Left renal pelvis (tissue), 4 donors: ENCODE data around the gene HDAC11. TPM values are rescaled to one million over a fixed set of nuclear protein-coding genes. Genes with fewer than 3 reads are reported as not detected.
"Not testable (repeated sequence)": the region's sequence is repeated elsewhere in the genome, so short reads cannot be mapped to it uniquely, and the experiment has no call there.

Experiments
- DNase-seq, 4 donors: peaks; one replicate each; pipeline ENCODE4 v3.0.0-alpha.2; 2013; ENCODE audit warnings: low read depth in 4 of 4, low spot score in 3 of 4
- polyA plus RNA-seq, 4 donors: library from polyadenylated mRNA; unstranded; fragments of 120-200 nt; gene quantifications; one replicate each; pipeline ENCODE4 v1.2.1, GENCODE V29; 2013; ENCODE audit not compliant: insufficient read length in 4 of 4

Gene HDAC11
- polyA plus RNA-seq, 4 donors = 5.2 to 24.5 (median 18.3) TPM

DNA sequence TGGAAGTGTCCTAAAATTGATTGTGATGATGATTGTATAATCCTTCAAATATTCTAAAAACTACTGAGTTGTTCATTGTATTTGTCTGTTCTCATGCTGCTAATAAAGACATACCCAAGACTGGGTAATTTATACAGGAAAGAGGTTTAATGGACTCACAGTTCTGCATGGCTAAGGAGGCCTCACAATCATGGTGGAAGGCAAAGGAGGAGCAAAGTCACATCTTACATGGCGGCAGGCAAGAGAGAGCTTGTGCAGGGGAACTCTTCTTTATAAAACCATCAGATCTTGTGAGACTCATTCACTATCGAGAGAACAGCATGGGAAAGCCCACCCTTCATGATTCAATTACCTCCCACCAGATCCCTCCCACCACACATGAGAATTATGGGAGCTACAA is 41.6 kb downstream of the HDAC11 start:
- DNase-seq = not testable (repeated sequence)

DNA sequence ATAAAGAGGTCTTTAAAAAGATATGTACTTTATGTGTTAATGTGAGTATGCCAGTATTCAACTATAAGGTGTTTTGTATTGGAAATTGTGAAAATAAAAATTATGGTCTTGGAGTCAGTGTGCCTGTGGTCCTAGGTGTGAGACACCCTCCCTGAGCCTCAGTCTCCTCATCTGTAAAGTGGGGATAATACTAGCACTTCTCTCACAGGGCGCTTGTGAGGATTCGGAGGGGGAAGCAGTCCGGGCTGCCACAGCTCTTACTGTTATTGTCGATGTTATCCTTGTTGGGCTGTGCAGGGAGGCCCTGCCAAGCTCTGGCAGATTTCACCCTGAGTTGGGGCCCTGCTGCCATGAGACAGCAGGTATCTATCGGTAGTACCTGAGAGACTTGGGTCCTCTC is 42.1 kb downstream of the HDAC11 start:
- no peak for DNase-seq

DNA sequence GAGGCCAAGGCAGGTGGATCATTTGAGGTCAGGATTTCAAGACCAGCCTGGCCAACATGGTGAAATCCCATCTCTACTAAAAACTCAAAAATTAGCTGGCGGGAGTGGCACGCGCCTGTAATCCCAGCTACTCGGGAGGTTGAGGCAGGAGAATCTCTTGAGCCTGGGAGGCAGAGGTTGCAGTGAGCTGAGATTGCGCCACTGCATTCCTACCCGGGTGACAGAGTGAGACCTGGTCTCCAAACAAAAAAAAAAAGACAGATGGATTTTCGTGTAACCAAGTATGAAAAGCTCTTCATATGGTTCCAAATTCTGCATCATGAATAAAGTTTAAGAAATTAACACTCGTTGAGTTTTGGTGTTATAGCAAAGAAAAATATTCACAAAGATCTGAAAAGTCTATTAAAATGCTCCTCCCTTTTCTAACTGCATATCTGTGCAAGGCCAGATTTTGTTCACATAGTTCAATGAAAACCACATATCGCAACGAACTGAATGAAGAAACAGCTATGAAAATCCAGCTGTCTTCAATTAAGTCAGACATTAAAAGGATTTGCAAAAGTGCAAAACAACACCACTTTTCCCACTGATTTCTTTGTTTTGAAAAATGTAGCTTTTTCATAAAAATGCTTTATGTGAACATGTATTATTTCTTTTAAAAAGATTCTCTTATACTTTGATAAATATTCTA is 45.0 kb downstream of the HDAC11 start:
- no peak for DNase-seq

DNA sequence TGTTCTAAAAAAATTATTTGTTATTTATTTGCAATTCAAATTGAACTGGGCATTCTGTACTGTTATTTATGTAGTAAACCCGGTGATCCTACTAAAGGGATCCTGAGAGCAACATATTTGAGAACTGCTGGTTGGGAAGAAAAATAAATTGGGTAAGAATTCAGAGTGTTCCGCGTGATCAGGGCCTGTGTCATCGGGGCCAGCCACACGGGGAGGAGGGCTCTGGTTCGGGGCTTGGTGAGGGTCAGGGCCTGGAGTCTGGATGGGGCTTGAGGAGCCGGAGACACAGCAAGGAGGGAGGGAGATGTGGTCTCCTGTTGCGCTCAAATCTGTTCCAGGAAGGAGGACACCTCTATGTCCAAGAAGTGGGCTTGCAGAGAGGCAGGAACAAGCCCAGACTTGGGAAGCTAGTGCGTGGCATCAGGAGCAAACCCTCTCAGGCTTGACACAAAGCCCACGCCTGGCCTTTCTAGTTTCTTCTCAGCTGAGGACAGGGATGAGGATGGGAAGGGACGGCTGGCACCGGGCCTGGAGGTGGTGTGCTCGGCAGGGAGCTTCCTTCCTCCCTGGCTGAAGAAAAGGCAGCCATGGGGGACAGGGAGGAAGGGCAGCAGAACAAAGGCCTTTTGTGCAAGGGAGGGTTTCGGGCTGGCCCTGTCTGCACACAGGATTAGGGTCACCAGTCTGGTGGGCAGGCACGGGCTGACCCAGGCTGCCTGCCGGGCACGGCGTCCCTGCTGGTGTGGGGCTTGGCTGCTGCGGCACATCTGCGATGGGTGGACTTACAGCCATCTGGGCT is 45.9 kb downstream of the HDAC11 start:
- DNase-seq = no peak

DNA sequence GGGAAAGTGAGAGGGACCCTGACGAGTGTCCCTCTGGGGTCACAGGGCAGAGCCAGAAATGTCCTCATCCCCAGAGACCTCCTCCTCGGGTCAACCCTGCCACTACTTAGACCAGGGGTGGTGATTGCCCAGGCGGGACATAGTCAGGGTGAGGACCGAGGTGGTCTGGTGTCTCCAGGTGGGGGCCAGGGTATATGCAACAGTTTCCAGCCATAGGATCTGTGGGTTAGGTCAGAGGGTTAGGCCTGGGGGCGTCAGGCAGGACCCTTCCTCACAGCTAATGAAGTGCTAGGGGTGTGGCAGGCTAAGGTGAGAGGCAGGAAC is 46.5 kb downstream of the HDAC11 start:
- no peak for DNase-seq

DNA sequence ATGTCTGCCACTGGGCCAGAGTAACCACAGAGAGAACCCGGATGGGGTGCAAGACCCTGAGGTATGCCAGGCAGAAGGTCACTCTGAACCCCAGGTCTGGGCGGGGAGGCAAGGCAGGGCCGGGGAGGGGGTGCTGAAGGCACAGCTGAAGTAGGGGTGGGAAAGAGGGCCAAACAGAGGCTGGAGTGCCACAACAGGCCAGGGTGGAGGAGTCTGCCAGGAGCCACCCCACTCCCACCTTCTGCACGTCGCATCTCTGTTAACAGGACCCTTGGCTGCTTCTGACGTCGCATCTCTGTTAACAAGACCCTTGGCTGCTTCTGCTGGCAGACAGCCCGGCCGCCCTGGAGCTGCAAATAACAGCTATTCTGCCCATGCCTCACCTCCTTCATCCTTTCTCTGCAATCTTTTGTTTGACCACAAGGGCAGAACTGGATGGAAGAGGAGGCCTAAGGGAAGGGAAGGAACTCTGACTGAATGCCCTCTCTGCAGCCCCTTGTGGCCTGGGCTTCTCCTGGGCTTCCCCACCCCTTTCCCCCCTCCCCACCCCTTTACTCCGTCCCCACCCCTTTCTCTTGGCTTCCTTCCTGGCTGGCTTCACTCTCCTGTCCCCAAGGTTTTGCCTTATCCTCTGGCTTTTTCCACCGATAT is 48.2 kb downstream of the HDAC11 start:
- DNase-seq = no peak

DNA sequence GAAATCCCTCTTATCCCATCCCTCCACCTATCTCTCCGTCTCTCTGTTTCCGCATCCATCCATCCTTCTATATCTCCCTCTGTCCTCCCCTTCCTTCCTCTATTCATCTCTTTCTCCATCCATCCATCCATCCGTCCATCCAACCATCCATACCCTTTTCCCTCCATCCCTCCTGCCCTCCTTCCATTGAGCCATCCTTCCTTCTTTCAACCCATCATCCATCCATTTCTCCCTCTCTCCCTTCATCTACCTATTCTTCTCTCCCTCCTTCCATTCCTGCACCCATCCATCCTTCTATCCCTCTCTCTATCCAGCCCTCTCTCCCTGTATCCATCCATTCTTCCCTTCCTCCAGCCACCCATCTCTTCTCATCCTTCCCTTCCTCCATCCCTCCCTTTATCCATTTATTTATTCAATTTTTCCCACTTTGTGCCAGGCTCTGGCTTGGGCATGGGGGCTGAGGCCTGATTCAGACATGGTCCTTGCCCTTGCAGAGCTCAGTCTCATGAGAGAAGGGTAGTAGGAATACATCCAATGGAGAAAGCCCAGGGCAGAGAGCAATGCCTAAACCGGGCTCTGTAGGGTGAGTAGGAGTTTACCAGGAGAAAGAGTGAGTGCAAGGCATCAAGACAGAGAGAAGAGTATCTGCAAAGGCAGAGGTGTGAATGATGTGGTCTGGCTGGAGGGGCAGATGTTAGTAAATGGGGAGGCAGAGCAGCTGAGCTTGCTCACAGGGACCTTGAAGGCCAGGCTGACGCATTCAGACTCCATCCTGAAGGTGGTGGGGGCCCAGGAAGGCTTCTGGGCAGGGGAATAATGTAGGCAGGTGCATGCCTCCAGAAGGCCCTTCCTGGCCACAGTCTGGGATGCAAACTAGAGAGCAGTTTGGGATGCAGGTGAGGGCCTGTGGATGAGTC is 49.3 kb downstream of the HDAC11 start:
- DNase-seq = no peak

DNA sequence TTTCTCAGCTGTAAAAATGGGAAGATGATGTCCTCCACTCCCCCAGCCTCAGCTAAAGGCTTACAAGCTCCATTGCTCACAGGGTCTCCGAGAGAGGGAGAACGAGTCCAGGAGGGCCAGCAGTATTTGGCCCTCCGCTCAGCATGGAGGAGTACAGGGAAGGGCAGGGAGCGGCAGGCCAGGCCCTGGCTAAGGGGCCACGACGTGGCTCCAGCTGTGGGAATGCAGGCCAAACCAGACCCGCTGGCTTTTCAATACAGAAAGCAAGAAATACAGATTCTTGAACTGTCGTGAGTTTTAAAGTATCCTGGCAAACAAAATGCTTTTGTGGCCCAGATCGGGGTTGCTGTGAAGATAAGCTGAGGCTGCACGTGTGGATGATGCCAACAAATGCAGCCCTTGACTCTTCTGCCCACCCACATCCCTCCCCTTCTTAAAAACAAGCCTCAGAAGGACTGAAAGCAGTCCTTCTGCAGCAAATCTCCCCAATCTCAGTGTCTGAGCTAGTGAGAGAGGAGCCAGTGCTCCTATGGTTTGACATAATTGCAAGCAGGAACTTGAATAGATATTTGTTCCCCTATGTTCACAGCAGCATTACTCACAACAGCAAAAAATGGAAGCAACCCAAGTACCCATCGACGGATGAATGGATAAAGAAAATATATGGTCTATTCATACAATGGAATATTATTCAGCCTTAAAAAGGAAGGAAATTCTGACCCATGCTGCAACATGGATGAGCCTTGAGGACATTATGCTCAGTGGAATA is 50.3 kb downstream of the HDAC11 start:
- DNase-seq = no peak

DNA sequence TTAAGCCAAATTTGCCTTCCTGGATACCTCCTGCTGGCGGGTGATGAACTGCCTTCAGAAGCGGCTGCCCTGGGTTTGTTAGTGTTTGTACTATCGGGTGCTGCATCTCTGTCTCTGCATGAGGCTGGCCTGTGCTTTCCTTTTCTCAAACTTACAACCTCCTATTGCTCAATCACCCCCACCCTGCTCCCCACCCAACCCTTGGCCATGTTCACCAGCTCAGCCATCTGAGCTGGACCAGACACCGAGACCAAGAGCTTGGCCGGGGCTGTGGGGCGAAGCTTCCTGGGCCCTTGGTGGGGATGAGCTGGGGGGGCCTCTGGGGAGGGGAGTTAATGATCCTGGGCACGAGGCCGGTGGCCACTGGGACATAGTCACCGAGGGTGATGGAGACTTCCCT is 52.0 kb downstream of the HDAC11 start:
- DNase-seq = no peak

DNA sequence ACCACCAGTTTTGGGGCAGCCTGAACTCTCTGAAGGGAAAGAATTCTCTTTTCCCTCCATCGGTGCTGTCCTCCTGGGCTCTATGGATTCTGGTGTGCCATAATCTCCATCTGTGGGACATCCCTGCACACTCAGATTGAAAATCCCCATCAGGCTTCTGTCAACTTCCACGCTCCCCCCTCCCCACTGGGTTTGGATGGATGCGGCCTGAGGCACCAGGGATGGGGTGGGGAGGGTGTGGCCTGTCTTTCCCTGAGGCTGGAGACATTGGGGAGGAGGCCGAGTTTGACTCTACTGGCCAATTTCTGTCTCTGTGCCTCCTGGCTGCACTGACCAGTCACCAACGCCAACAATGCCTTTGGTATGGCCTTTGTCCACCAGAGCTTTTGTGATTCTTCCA is 52.5 kb downstream of the HDAC11 start:
- no peak for DNase-seq

DNA sequence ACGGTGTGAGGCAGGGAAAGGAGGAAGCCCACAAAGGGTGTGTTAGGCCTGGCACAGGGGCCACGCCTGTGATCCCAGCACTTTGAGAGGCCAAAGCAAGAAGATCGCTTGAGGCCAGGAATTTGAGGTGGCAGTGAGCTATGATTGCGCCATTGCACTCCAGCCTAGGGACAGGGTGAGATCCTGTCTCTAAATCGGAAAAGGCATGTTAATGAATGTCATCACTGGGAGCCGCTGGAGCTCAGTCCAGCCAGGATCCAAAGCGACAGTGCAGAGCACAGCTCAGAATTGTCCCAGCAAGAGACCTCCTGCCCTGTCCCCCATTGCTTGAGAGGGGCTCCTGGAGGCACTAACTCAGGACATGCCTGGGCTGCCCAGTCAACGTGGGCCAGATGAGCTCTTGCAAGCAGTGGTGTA is 53.8 kb downstream of the HDAC11 start:
- DNase-seq = no peak

DNA sequence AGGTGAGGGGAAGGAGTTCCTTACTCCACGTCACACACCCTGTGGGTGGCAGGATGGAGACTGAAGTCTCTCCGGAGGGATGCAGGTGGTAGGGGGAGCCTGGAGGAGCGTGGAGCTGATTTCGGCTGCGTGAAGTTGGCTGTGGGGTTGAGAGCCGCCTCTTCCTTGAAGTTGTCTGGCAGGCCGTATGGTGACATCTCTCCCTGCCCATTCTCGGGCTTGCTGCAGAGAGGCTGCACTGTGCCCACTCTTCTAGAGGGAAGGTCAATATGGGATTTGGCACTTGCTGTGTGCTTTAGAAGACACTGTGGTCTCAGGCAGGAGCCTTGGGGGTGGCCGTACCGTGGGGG is 55.4 kb downstream of the HDAC11 start:
- DNase-seq = no peak

DNA sequence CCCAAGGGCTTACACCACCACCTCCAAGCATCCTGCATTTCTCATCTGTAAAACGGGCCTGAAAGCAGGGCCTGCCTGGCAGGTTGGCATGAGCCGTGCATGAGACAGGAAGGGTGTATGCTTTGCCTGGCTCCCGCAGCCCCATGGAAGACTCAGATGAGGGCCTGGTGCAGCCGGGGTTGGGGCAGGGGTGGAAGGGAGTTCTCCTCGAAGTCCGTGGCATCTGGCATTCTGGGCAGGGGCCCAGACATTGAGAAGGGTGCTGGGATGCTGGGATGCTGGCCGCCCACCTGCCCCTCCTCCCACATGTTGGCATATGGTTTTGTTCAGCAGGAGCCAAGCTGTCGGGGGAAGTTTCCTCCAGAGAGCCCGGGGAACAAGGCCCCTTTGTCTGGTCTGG is 55.8 kb downstream of the HDAC11 start:
- DNase-seq = no peak

DNA sequence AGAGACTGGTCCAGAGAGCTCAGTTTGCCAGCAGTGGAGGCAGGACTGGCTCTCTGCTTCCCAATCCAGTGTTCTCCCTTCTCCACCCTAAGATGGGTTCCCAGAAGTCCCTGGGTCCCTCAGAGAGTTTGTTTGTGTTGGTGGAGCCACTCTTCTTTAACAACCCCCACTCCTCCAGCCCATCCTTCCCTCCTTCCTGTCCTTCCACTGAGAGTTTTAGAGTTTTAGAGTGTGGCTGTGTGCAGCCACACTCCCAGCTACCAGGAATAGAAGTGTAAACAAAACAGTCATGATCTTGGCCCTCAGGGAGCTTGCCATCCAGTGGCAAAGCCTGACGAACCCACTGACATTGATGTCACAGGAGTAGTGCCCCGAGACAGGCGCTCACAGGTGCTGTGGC is 56.3 kb downstream of the HDAC11 start:
- DNase-seq = no peak

DNA sequence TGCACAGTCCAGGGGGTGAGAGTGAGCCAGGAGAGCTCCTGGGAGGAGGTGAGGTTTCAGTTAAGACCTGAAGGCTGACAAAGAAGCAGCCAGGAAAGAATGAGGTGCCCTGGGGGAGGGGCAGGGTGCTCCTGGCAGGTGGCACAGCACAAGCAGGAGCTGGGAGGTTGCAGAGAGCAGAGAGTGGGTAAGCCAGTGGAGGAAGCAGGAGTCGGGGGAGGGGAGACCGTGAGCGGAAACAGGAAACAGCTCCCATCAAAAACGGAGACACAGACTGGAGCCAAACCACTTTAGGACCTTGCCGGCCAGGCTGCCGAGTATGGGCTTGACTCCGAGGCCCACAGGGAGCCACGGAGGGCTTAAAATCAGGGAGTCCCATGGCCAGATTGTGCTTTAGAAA is 56.7 kb downstream of the HDAC11 start:
- no peak for DNase-seq

DNA sequence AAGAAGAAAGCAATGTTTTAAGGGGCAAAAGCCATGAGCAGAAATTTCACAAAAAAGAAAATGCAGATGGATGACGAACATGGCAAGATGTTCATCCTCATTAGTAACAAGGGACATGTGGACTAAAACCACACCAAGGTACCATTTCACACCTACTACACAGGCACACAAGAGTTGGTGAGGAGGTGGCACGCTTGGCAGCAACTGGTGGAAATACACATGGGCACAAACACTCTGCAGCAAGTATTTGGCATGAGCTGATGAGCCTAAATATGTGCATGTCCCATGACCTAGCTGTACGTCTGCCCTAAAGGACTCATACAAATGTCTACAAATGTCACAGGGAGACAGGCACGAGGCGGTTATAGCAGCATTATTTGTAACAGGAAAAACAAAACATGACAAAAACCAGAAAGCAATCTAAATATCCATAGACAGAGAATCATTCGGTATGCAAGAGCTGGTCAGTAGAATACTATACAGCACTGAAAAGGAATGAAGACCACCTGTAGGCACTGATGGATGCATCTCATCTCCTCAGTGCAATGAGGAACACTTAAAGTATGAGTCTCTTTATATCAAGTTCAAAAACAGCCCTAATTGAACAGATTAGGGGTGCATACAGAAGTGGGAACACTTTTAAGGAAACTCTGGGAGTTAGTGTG is 57.3 kb downstream of the HDAC11 start:
- DNase-seq = no peak

DNA sequence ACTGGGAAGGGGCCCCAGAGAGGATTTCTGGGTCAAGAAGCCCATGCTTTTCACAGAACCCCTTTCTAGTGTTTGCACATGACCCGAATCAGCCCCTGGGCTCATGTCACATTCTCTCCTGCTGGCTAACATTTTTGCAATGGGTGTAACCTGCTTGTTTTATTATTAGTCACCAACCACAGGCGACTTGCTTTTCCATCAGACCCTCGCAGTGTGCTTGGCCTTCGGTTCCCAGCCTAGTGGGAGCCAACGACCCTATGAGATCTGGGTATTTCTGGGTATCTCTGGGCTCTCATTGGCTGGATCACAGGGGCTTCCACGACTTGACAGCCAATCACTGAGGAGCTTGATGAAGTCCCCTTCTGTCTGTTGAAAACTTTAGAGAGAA is 57.8 kb downstream of the HDAC11 start:
- no peak for DNase-seq

DNA sequence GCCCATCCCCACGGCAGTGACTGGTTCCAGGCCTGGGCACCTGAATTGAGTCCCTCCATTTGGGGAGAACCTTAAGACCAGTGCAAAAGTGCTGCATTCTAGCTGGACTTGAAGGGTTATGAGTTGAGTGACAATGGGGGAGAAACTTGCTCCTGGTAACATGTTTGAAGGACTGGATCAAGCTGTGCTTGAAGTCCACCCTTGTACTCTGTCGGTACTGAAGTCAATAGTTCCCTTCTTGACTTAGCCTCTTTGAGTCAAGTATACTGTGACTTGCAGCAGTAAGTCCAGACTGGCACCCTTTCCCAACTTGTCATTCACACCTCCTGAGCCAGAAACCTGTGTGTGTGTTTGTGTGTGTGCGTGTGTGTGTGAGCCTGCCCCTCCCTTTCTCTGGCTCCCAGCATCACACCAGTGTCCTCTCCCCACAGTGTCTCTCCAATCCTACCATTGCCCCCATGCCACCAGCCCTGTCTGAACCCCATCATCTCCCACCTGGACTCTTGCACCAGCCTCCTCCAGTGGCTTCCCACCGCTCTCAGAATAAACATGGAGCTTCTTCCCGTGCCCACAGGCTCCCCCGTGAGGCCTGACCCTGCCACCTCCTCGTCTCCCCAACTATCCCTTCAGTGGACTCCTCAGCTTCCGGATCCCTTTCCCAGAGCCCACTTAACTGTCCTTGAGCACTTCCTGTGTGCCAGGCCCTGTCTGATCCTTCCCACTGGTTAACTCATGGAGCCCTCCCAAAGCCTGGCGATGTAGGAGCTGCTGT is 58.6 kb downstream of the HDAC11 start:
- DNase-seq = no peak

DNA sequence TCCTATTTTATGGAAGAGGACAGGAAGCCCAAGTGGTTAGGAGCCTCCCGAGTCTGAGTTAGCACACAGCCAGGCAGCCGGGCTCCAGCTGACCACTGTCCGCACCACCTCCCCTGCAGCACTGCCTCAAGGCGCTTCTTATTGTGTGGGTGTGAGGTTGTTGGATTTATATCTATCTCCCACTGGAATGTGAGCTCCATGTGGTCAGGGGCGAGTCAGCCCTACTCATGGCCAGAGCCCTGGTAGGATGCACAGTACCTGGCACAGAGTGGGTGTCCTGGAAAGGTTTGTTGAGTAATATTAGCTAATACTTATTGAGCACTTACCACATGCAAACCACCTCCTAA is 59.2 kb downstream of the HDAC11 start:
- DNase-seq = no peak
